HT1080 (cell line): Measurements from ENCODE around the gene P2RY14. TPM values are rescaled to one million over a fixed set of nuclear protein-coding genes. Genes with fewer than 3 reads are reported as not detected.

Experiments used
- DNase-seq: peaks from one replicate; pipeline ENCODE4 v3.0.0-alpha.2; 2015; ENCODE audit warnings: low read depth
- small RNA-seq: library from RNA; depleted of rRNA; stranded (forward); fragments of <200 nt; gene quantifications from one replicate; pipeline ENCODE3, GENCODE V24; 2014
- total RNA-seq: library from RNA; depleted of rRNA; stranded (reverse); fragments of >200 nt; shearing (Covaris generic); gene quantifications from 2 replicates; pipeline ENCODE4 v1.2.3, GENCODE V29; 2014; rRNA removed

Gene P2RY14
- total RNA-seq, 1 experiment from 2014 or later = not detected

DNA sequence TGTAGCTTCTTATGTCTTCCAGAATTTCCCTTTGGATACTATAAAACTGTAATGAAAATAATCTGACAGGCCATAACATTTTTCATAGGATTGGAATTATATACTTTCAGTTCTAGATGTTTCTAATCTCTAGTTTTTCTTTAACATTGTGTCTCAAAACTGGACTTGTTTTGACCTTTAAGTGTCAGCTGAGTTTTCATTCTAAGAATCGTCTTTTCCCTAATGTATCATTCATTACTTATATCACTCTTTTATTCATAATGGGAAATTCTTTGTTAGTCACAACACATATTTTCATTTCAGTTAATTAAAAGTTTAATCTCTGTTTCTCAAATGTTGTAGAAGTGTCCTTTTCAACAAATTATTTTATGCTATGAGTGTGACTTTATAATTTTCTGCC lies 87.2 kb downstream of the P2RY14 start:
- DNase-seq = no peak

DNA sequence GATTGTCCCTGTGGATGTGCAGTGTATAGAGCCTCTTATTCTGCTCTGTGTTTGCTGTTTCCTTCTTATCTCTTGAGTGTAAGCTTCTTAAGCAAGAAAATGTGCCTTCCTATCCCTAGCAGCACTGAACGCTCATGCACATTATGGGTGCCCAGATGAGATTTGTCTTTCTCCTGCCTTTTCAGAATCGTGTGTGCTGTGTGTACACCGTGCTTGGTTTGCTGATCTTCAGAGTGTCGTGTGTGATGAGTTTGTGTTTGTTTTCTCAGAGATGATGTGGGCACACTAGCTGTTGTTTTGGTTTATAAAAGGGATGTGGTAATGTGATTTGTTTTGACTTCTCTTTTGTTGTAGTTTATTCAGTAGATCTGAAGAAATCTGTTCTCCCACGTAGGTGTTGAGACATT lies 95.1 kb downstream of the P2RY14 start:
- DNase-seq = no peak

GRCh38 chr3:151182349-151183079 lies 95.8 kb downstream of the P2RY14 start:
- no peak for DNase-seq

DNA sequence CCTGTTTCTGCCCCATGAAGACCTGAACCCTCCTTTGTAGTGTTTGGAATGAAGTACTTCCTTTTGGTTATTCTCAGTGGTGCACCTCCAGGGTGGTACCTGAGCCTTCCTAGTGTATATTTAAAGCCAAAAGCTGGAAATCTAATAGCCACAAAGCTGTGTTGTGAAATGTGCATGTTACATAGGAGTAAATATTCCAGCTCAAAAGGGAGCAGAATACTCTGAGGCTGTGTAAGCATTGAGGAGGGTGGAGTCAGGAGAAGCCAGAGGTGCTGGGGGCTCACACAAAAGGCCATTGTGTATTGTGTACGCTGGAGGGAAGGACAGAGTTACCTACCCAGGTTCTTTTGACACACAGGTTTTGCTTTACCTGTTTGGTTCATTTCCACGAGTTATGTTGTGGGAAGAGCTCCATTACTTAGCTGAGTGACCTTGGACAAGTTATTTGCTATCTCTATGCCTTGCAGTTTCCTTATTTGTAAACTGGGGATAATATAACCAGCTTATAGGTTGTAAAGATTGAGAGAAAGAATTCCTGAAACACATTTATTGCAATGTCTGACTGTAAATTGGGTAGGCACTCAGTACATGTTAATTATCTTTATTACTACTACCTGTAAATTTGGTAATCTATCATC lies 100.0 kb downstream of the P2RY14 start:
- DNase-seq = no peak

DNA sequence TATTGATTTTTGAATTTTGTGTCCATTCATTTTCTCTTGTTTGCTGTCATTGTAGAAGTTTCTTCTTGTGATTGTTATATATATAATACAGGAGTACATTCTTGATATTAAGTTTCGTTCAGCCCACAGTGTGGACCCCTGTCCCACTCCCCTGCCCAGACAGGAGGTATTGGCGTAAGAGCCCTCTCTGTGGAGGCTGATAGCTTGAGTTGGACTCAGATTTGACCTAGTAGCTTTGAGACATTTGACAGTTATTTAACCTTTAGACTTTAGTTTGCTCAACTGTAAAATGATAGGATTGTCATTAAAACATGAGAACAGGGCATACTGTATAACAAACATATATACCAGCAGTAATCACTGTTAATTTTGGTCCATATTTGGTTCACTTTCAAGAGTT lies 102.4 kb downstream of the P2RY14 start:
- no peak for DNase-seq

- DNase-seq = no peak
Measured at GRCh38 chr3:151174351-151174750, 104.0 kb downstream of the P2RY14 start.

- peak; percentile 72 for DNase-seq
Measured at GRCh38 chr3:151171145-151171757, 107.1 kb downstream of the P2RY14 start.

- DNase-seq = peak; percentile 48
Measured at GRCh38 chr3:151169948-151170679, 108.2 kb downstream of the P2RY14 start.

DNA sequence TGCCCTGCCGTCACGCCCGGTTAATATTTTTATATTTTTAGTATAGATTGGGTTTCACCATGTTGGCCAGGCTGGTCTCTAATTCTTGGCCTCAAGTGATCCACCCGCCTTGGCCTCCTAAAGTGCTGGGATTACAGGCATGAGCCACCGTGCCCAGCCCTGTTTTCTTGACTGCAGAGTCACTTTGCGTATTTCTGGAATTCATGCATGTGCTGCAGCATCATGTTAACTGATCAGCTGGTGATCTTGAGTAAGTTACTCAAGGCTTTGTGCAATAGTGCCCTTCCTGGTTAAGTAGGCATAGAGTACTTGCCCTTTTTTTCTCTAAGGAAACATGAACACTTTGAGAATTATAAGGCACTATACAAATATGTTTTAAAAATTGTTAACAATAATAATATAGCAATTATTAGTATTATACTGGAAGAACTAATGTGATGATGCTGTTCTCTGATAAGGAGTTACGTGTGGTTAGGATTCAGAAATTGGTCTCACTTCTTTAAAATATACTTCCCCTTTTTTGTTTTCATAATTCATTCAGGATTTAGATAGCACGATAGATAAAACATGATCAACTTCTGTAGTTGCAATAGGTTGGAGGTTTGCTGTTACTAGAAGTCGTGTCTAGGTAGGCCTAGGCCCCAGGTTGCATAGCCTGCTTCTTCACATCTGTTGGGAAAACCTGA lies 108.9 kb downstream of the P2RY14 start:
- no peak for DNase-seq

- peak; percentile 61 for DNase-seq
Measured at GRCh38 chr3:151168269-151169094, 109.9 kb downstream of the P2RY14 start.

- no peak for DNase-seq
Measured at GRCh38 chr3:151166161-151166560, 112.2 kb downstream of the P2RY14 start.

GRCh38 chr3:151165226-151165625 lies 113.1 kb downstream of the P2RY14 start:
- no peak for DNase-seq

Small RNA genes lying within 50 kb of the gene (small RNA-seq; reads per million reads assigned to genes)
- 0.25 reads per million, percentile 18 among the genes with 10 or more reads in this experiment for gene RNA5SP145

Other genes with a start within 250 kb of the P2RY14 start
- 1.5 and 2.0 TPM in 2 replicates for gene MED12L, start 192.9 kb downstream of the P2RY14 start, total RNA-seq
- gene GPR171, start 75.3 kb downstream of the P2RY14 start, total RNA-seq = not detected in 2 replicates
- gene GPR87, start 38.3 kb upstream of the P2RY14 start, total RNA-seq = 1.3 and 2.2 TPM in 2 replicates
- gene P2RY13, start 51.0 kb upstream of the P2RY14 start, total RNA-seq = not detected in 2 replicates
- gene P2RY12, start 106.2 kb upstream of the P2RY14 start, total RNA-seq = not detected in 2 replicates
- under 0.01 and 0.02 TPM in 2 replicates for gene IGSF10, start 182.5 kb upstream of the P2RY14 start, total RNA-seq